ENCODE results near the gene GCH1.

The GCH1 gene

GRCh38 chr14:54796961-54797360 is 105.7 kb downstream of the GCH1 start:
- no peak for DNase-seq

GRCh38 chr14:54794796-54795195 is 107.8 kb downstream of the GCH1 start:
- DNase-seq = no peak

- no peak for DNase-seq
Observed at GRCh38 chr14:54794159-54794558, 108.5 kb downstream of the GCH1 start.

GRCh38 chr14:54792288-54792687 is 110.3 kb downstream of the GCH1 start:
- no peak for DNase-seq

Data from NCI-H526 treated with DMSO at 0.1 percent for 48 hours (cell line).